Adrenal gland (tissue), 12 donors: ENCODE data around the gene SPIRE1. TPM values are rescaled to one million over a fixed set of nuclear protein-coding genes. Genes with fewer than 3 reads are reported as not detected.

ENCODE experiments used
- DNase-seq, 7 donors: peaks; one replicate each; pipeline ENCODE4 v3.0.0-alpha.2; 2019 to 2020
- H3K27ac ChIP-seq, 5 donors: fragments of 200-600 bp; sonication (generic) in 4 of 5; 1 replicate in 3 of 5; 2 replicates in 2 of 5; pipeline versions ENCODE4 v1.5.1 to v1.8.0; 2016 to 2020; ENCODE audit warnings: mild to moderate bottlenecking in 1 of 5
- H3K27me3 ChIP-seq: fragments of 200-600 bp; 2 replicates; pipeline ENCODE4 v1.8.0; 2021
- H3K36me3 ChIP-seq, 2 donors: fragments of 200-600 bp; replicated peaks in 1 of 2; 1 replicate in 1 of 2; 2 replicates in 1 of 2; pipeline versions ENCODE4 v1.5.1 to v1.8.0; 2018 to 2022
- H3K4me1 ChIP-seq, 2 donors: fragments of 200-600 bp; replicated peaks in 1 of 2; 1 replicate in 1 of 2; 2 replicates in 1 of 2; pipeline versions ENCODE4 v1.5.1 to v1.8.0; 2018 to 2021
- H3K4me3 ChIP-seq, 4 donors: fragments of 200-600 bp; sonication (generic) in 3 of 4; one replicate each; pipeline ENCODE4 v1.5.1; 2016 to 2018
- H3K9me3 ChIP-seq, 3 donors: fragments of 200-600 bp; sonication (generic) in 1 of 3; replicated peaks in 1 of 3; 1 replicate in 2 of 3; 2 replicates in 1 of 3; pipeline versions ENCODE4 v1.5.1 to v1.8.0; 2016 to 2021
- CTCF ChIP-seq, 6 experiments: fragments of 450-650 bp in 4 of 6; fragments of 200-600 bp in 2 of 6; sonication (generic) in 1 of 6; IDR thresholded peaks; 1 replicate in 5 of 6; 2 replicates in 1 of 6; pipeline versions ENCODE4 v1.5.1 to v1.8.0; 2016 to 2021; ENCODE audit warnings: antibody characterized with exemption in 6 of 6, mild to moderate bottlenecking in 2 of 6, moderate library complexity in 1 of 6
- POLR2A ChIP-seq, 2 donors: fragments of 450-650 bp; IDR thresholded peaks; one replicate each; pipeline ENCODE4 v1.6.1; 2017; ENCODE audit warnings: antibody characterized with exemption in 2 of 2, mild to moderate bottlenecking in 2 of 2, moderate library complexity in 1 of 2
- WGBS, 4 donors: extraction: QIAGEN DNeasy Blood & Tissue Kit in 2 of 4; methylation state at CpG; one replicate each; pipeline versions ENCODE4 v1.1.5 to v1.1.7; 2013 to 2017; 5-methylcytosine and 5-hydroxymethylcytosine counted together
- intact Hi-C, 2 donors: fragments of 100-400 bp; cut with DNase I; formaldehyde crosslinking; loops; one replicate each; pipeline versions ENCODE4 v1.14.1 to v1.15.0; 2022 to 2023
- polyA plus RNA-seq, 3 donors: library from polyadenylated mRNA; stranded (reverse); fragments of 200-250 nt in 2 of 3; fragments of 350-450 nt in 1 of 3; fragmentation: Illumina TruSeq in 1 of 3; extraction: RNeasy Lipid Tissue Mini Kit (QIAGEN cat#74804) in 1 of 3; gene quantifications; one replicate each; pipeline ENCODE4 v1.2.3, GENCODE V29; 2013 to 2014
- total RNA-seq, 9 donors: library from RNA; depleted of rRNA in 4 of 9; stranded (reverse); fragments of >200 nt in 4 of 9; fragments of 120-200 nt in 1 of 9; fragmentation: NEBNext Ultra II Directional in 1 of 9; extraction: Animal tissue kit (Norgen Biotek cat#: 25700) in 1 of 9; gene quantifications; one replicate each; pipeline versions ENCODE4 v1.1.0 to v1.2.4, GENCODE V29; 2013 to 2023
- donor health status: healthy with polysubstance abuse.
- donor health status: Bipolar disorder and iron deficiency.
- donor health status: DM: yes; HTN: yes; CAD: no.
- donor health status: DM: no; HTN: no; CAD: no.
- donor health status: DM: no; HTN: no; CAD: no.
- donor health status: DM: yes; HTN: yes; CAD: no.

The SPIRE1 gene
- total and polyA plus RNA-seq, 12 donors: 11.7 to 74.0 (median 45.6) TPM

- Histone ChIP-seq H3K36me3 (no peaks in the 10 kb centered on the region), H3K27me3 (no peaks in the 10 kb centered on the region), H3K4me1 (peaks cover 16 to 49% of the 10 kb centered on the region in 2 donors), H3K9me3 (no peaks in the 10 kb centered on the region), H3K27ac (peak overlapping the region; percentile 84 to 99 (median 97)), H3K4me3 (peak overlapping the region; percentile 13 to 97 (median 50))
- 0 to 1% (median 1%) methylated on average over 10 to 89 of the region's 89 CpGs for WGBS, 4 donors
- intact Hi-C loops: loop anchor here in 1 of 2 donors (10.0 kb wide), 1 partner anchor 112 kb away; no protein-coding TSS in a partner anchor
- TF ChIP-seq POLR2A (IDR thresholded peaks at IDR 0.05) (peak; percentile 23 to 62), CTCF (IDR thresholded peaks at IDR 0.05) (no peak)
- DNase-seq: peak in 6 of 7 donors; percentile 41 to 67 (median 59)
Measured at GRCh38 chr18:12656938-12657683, 796 bp downstream of the SPIRE1 start.

GRCh38 chr18:12656605-12656937, 1.3 kb downstream of the SPIRE1 start:
- Histone ChIP-seq H3K27ac (peak overlapping the region in 4 of 5 donors; percentile 94 to 99 (median 98)), H3K27me3 (no peaks in the 10 kb centered on the region), H3K36me3 (no peaks in the 10 kb centered on the region), H3K4me1 (peaks cover 22 to 54% of the 10 kb centered on the region in 2 donors), H3K4me3 (peak overlapping the region; percentile 13 to 97 (median 50)), H3K9me3 (no peaks in the 10 kb centered on the region)
- TF ChIP-seq CTCF (IDR thresholded peaks at IDR 0.05): no peak
- no peak for TF ChIP-seq POLR2A (IDR thresholded peaks at IDR 0.05)
- 2 to 8% (median 5%) methylated on average over 3 of the region's 3 CpGs for WGBS, 4 donors
- intact Hi-C loops: loop anchor here in 1 of 2 donors (10.0 kb wide), 1 partner anchor 112 kb away; no protein-coding TSS in a partner anchor
- DNase-seq: no peak

- H3K27me3 ChIP-seq: no peaks in the 10 kb centered on the region
- H3K9me3 ChIP-seq: no peaks in the 10 kb centered on the region
- H3K4me3 ChIP-seq: no peak overlapping the region
- H3K4me1 ChIP-seq: peaks cover 24 to 59% of the 10 kb centered on the region in 2 donors
- intact Hi-C loops: loop anchor here in 1 of 2 donors (10.0 kb wide), 1 partner anchor 110 kb away; no protein-coding TSS in a partner anchor
- WGBS, 4 donors: 90 to 97% (median 95%) methylated on average over 1 of the region's 1 CpG
- no peaks in the 10 kb centered on the region for H3K36me3 ChIP-seq
- no peak for DNase-seq
- TF ChIP-seq POLR2A (IDR thresholded peaks at IDR 0.05) (no peak), CTCF (IDR thresholded peaks at IDR 0.05) (no peak)
- H3K27ac ChIP-seq: no peak overlapping the region
Measured at GRCh38 chr18:12654971-12655370, 2.9 kb downstream of the SPIRE1 start.

GRCh38 chr18:12652861-12653401, 5.0 kb downstream of the SPIRE1 start:
- 7 to 33% (median 25%) methylated on average over 3 of the region's 3 CpGs for WGBS, 4 donors
- H3K27me3 ChIP-seq: no peaks in the 10 kb centered on the region
- TF ChIP-seq CTCF (IDR thresholded peaks at IDR 0.05) (no peak), POLR2A (IDR thresholded peaks at IDR 0.05) (peak in 1 of 2 donors; percentile 28)
- H3K36me3 ChIP-seq: no peaks in the 10 kb centered on the region
- H3K4me1 ChIP-seq: peaks cover 24 to 67% of the 10 kb centered on the region in 2 donors
- no peaks in the 10 kb centered on the region for H3K9me3 ChIP-seq
- intact Hi-C loops: loop anchor here in 1 of 2 donors (10.0 kb wide), 1 partner anchor 108 kb away; no protein-coding TSS in a partner anchor
- DNase-seq: peak; percentile 44 to 83 (median 76)
- H3K27ac ChIP-seq: peak overlapping the region; percentile 28 to 88 (median 70)
- peak overlapping the region in 1 of 4 donors; percentile 37 for H3K4me3 ChIP-seq
